Neutrophil (primary cell): Measurements from ENCODE around the gene SRP9.
A peak's percentile ranks its signal among the peaks of the same experiment; 100 is the strongest.

ENCODE experiments used
- H3K27ac ChIP-seq: fragments of 200-600 bp; sonication (generic); 2 replicates; pipeline ENCODE4 v1.5.1; 2016; ENCODE audit warnings: mild to moderate bottlenecking, moderate library complexity
- H3K27me3 ChIP-seq: fragments of 200-600 bp; sonication (generic); 2 replicates; pipeline ENCODE4 v1.6.0; 2016; ENCODE audit warnings: mild to moderate bottlenecking
- H3K36me3 ChIP-seq: fragments of 200-600 bp; sonication (generic); 2 replicates; pipeline ENCODE4 v1.5.1; 2017
- H3K4me1 ChIP-seq, 2 experiments: fragments of 200-600 bp in 1 of 2; sonication (generic) in 1 of 2; 1 replicate in 1 of 2; 2 replicates in 1 of 2; pipeline versions ENCODE4 v1.5.1 to v1.6.1; 2013 to 2016; ENCODE audit warnings: low read depth in 1 of 2, low read length in 1 of 2, mild to moderate bottlenecking in 1 of 2, moderate library complexity in 1 of 2; ENCODE audit not compliant: control insufficient read depth in 1 of 2, insufficient read depth in 1 of 2
- H3K4me3 ChIP-seq, 2 experiments: fragments of 200-600 bp in 1 of 2; sonication (generic) in 1 of 2; 1 replicate in 1 of 2; 2 replicates in 1 of 2; pipeline ENCODE4 v1.5.1; 2013 to 2016; ENCODE audit warnings: low read depth in 1 of 2, low read length in 1 of 2, mild to moderate bottlenecking in 1 of 2, moderate library complexity in 1 of 2
- H3K9me3 ChIP-seq: fragments of 200-600 bp; sonication (generic); 2 replicates; pipeline ENCODE4 v1.5.1; 2016
- CTCF ChIP-seq: fragments of 200-600 bp; sonication (generic); IDR thresholded peaks from 2 replicates; pipeline ENCODE4 v1.5.1; 2016; ENCODE audit warnings: antibody characterized with exemption

SRP9 gene

GRCh38 chr1:225777583-225778336 lies at the start of gene SRP9:
Gene SRP9, plus strand, starts transcription at chr1:225777826. Its CDS starts 115 bp downstream, at chr1:225777941.
- no peaks in the 10 kb centered on the region for H3K36me3 ChIP-seq
- peak within 1 kb of the TSS; percentile 92 for H3K27ac ChIP-seq
- TF ChIP-seq CTCF: peak; percentile 94
- H3K9me3 ChIP-seq: no peaks in the 10 kb centered on the region
- peaks cover 56 to 59% of the 10 kb centered on the region in 2 experiments for H3K4me1 ChIP-seq
- peak within 1 kb of the TSS; percentile 83 to 97 for H3K4me3 ChIP-seq
- no peaks in the 10 kb centered on the region for H3K27me3 ChIP-seq

GRCh38 chr1:225731491-225731890 lies 46.1 kb upstream of the SRP9 start:
- no peaks in the 10 kb centered on the region for H3K36me3 ChIP-seq
- peaks cover 15 to 18% of the 10 kb centered on the region in 2 experiments for H3K4me1 ChIP-seq
- H3K27me3 ChIP-seq: no peaks in the 10 kb centered on the region
- H3K27ac ChIP-seq: no peak overlapping the region
- H3K9me3 ChIP-seq: no peaks in the 10 kb centered on the region
- TF ChIP-seq CTCF: no peak
- no peak overlapping the region for H3K4me3 ChIP-seq

GRCh38 chr1:225733254-225733653 lies 44.4 kb upstream of the SRP9 start:
- Histone ChIP-seq H3K36me3 (no peaks in the 10 kb centered on the region), H3K27ac (no peak overlapping the region), H3K4me1 (peaks cover 18 to 26% of the 10 kb centered on the region in 2 experiments), H3K27me3 (no peaks in the 10 kb centered on the region), H3K9me3 (no peaks in the 10 kb centered on the region), H3K4me3 (no peak overlapping the region)
- no peak for TF ChIP-seq CTCF

- Histone ChIP-seq H3K36me3 (no peaks in the 10 kb centered on the region), H3K4me3 (no peak overlapping the region), H3K4me1 (peaks cover 18 to 26% of the 10 kb centered on the region in 2 experiments), H3K27me3 (no peaks in the 10 kb centered on the region), H3K9me3 (no peaks in the 10 kb centered on the region), H3K27ac (no peak overlapping the region)
- no peak for TF ChIP-seq CTCF
Measured at GRCh38 chr1:225735252-225736149, 42.1 kb upstream of the SRP9 start.

GRCh38 chr1:225736437-225737098 lies 41.1 kb upstream of the SRP9 start:
- no peak overlapping the region for H3K4me3 ChIP-seq
- H3K27ac ChIP-seq: no peak overlapping the region
- no peaks in the 10 kb centered on the region for H3K36me3 ChIP-seq
- H3K4me1 ChIP-seq: peaks cover 18 to 26% of the 10 kb centered on the region in 2 experiments
- TF ChIP-seq CTCF: no peak
- H3K27me3 ChIP-seq: no peaks in the 10 kb centered on the region
- no peaks in the 10 kb centered on the region for H3K9me3 ChIP-seq
